CD4-positive, alpha-beta T cell treated with Interleukin-17A for 4 hours (primary cell): ENCODE results near the gene REG1B.
"Not testable (repeated sequence)": the region's sequence is repeated elsewhere in the genome, so short reads cannot be mapped to it uniquely, and the experiment has no call there.

ENCODE experiments used
- DNase-seq: peaks from one replicate; pipeline ENCODE4 v3.0.0-alpha.2; 2020; ENCODE audit warnings: mixed read lengths

REG1B gene

GRCh38 chr2:79083597-79084251, 4.1 kb downstream of the REG1B start:
- no peak for DNase-seq

- no peak for DNase-seq
Measured at GRCh38 chr2:79082987-79083386, 4.8 kb downstream of the REG1B start.

- DNase-seq, result no peak
Measured at GRCh38 chr2:79071078-79071477, 16.7 kb downstream of the REG1B start.

GRCh38 chr2:79065201-79065600, 22.6 kb downstream of the REG1B start:
- DNase-seq, result no peak

- not testable (repeated sequence) for DNase-seq
Measured at GRCh38 chr2:79054769-79055168, 33.0 kb downstream of the REG1B start.

- not testable (repeated sequence) for DNase-seq
Measured at GRCh38 chr2:79053486-79053885, 34.3 kb downstream of the REG1B start.

GRCh38 chr2:79041032-79041448, 46.8 kb downstream of the REG1B start:
- no peak for DNase-seq

- DNase-seq, result no peak
Measured at GRCh38 chr2:79039944-79040343, 47.8 kb downstream of the REG1B start.
